HepG2 (cell line): ENCODE results near the gene DND1. TPM values are rescaled to one million over a fixed set of nuclear protein-coding genes. Genes with fewer than 3 reads are reported as not detected.
A peak's percentile ranks its signal among the peaks of the same experiment; 100 is the strongest.

ENCODE experiments used
- ARHGAP35 ChIP-seq: sonication (generic); formaldehyde crosslinking; IDR thresholded peaks from 2 replicates; pipeline ENCODE4 v1.9.0; 2022; ENCODE audit warnings: mild to moderate bottlenecking, inconsistent platforms, moderate library complexity, missing genetic modification reagents, borderline replicate concordance
- CENPX ChIP-seq: sonication (generic); formaldehyde crosslinking; IDR thresholded peaks from 2 replicates; pipeline ENCODE4 v1.9.0; 2021; ENCODE audit warnings: mild to moderate bottlenecking, missing genetic modification reagents, moderate library complexity
- CHD2 ChIP-seq: IDR thresholded peaks from 2 replicates; pipeline ENCODE4 v1.6.1; 2011; ENCODE audit warnings: low read depth, low read length, improper control_type of control experiment
- DNMT3B ChIP-seq: conservative IDR thresholded peaks from 2 replicates; pipeline ENCODE4 v1.6.1; 2016; ENCODE audit warnings: missing biosample characterization, control low read depth
- FOSL1 ChIP-seq: sonication (generic); formaldehyde crosslinking; IDR thresholded peaks from 2 replicates; pipeline ENCODE4 v1.9.0; 2021; ENCODE audit warnings: missing genetic modification reagents, borderline replicate concordance
- HNRNPK ChIP-seq: fragments of 200-400 bp; formaldehyde crosslinking; IDR thresholded peaks from 2 replicates; pipeline ENCODE4 v1.6.1; 2018; ENCODE audit warnings: low read length, low read depth, moderate library complexity, mild to moderate bottlenecking; ENCODE audit not compliant: poor library complexity, severe bottlenecking
- MIXL1 ChIP-seq: IDR thresholded peaks from 2 replicates; pipeline ENCODE4 v1.6.1; 2016
- MLX ChIP-seq: IDR thresholded peaks from 2 replicates; pipeline ENCODE4 v1.6.1; 2016
- PAF1 ChIP-seq: IDR thresholded peaks from 2 replicates; pipeline ENCODE4 v1.6.1; 2016; ENCODE audit warnings: missing genetic modification reagents, missing compliant biosample characterization
- POLR2AphosphoS2 ChIP-seq: IDR thresholded peaks from 2 replicates; pipeline ENCODE4 v1.6.1; 2011; ENCODE audit warnings: low read depth, low read length, improper control_type of control experiment
- RARG ChIP-seq: sonication (generic); formaldehyde crosslinking; IDR thresholded peaks from 2 replicates; pipeline ENCODE4 v1.4.0; 2020; ENCODE audit warnings: low read depth, mild to moderate bottlenecking, missing genetic modification reagents
- RBFOX2 ChIP-seq: fragments of 200-400 bp; formaldehyde crosslinking; IDR thresholded peaks from 2 replicates; pipeline ENCODE4 v1.6.1; 2017; ENCODE audit warnings: low read depth, mild to moderate bottlenecking, low read length
- SIX1 ChIP-seq: sonication (generic); formaldehyde crosslinking; IDR thresholded peaks from 2 replicates; pipeline ENCODE4 v1.4.0; 2020; ENCODE audit warnings: missing genetic modification reagents, borderline replicate concordance
- TBP ChIP-seq: sonication (generic); formaldehyde crosslinking; IDR thresholded peaks from 2 replicates; pipeline ENCODE4 v1.5.0; 2020; ENCODE audit warnings: missing genetic modification reagents
- TRIM24 ChIP-seq: sonication (generic); formaldehyde crosslinking; IDR thresholded peaks from 2 replicates; pipeline ENCODE4 v1.8.0; 2022; ENCODE audit warnings: mild to moderate bottlenecking, missing genetic modification reagents
- XBP1 ChIP-seq: sonication (generic); formaldehyde crosslinking; IDR thresholded peaks from 2 replicates; pipeline ENCODE4 v1.5.0; 2020; ENCODE audit warnings: missing genetic modification reagents
- ZBTB20 ChIP-seq: sonication (generic); formaldehyde crosslinking; IDR thresholded peaks from 2 replicates; pipeline ENCODE4 v1.8.1; 2023; ENCODE audit warnings: missing genetic modification reagents, low read depth, mild to moderate bottlenecking, borderline replicate concordance
- ZNF124 ChIP-seq: sonication (generic); formaldehyde crosslinking; IDR thresholded peaks from 2 replicates; pipeline ENCODE4 v1.4.0; 2020; ENCODE audit warnings: missing genetic modification reagents
- ZNF34 ChIP-seq: sonication (generic); formaldehyde crosslinking; IDR thresholded peaks from 2 replicates; pipeline ENCODE4 v1.4.0; 2020; ENCODE audit warnings: mild to moderate bottlenecking, missing genetic modification reagents, borderline replicate concordance
- ZNF354B ChIP-seq: sonication (generic); formaldehyde crosslinking; IDR thresholded peaks from 2 replicates; pipeline ENCODE4 v1.8.0; 2022; ENCODE audit warnings: mild to moderate bottlenecking, missing genetic modification reagents
- ZNF639 ChIP-seq: conservative IDR thresholded peaks from 2 replicates; pipeline ENCODE4 v1.6.1; 2018; ENCODE audit warnings: missing genetic modification reagents
- ZNF652 ChIP-seq: IDR thresholded peaks from 2 replicates; pipeline ENCODE4 v1.6.1; 2016; ENCODE audit warnings: low read depth, borderline replicate concordance
- ZNF672 ChIP-seq: sonication (generic); formaldehyde crosslinking; IDR thresholded peaks from 2 replicates; pipeline ENCODE4 v1.8.1; 2022; ENCODE audit warnings: missing genetic modification reagents
- ZNF746 ChIP-seq: sonication (generic); formaldehyde crosslinking; IDR thresholded peaks from 2 replicates; pipeline ENCODE4 v1.8.0; 2022; ENCODE audit warnings: mild to moderate bottlenecking, missing genetic modification reagents
- ZNF839 ChIP-seq: sonication (generic); formaldehyde crosslinking; IDR thresholded peaks from 2 replicates; pipeline ENCODE4 v1.4.0; 2020; ENCODE audit warnings: missing genetic modification reagents, mild to moderate bottlenecking, borderline replicate concordance
- ZNF891 ChIP-seq: sonication (generic); formaldehyde crosslinking; IDR thresholded peaks from 2 replicates; pipeline ENCODE4 v1.5.0; 2020; ENCODE audit warnings: mild to moderate bottlenecking, missing genetic modification reagents
- polyA plus RNA-seq, 8 experiments: library from polyadenylated mRNA; depleted of rRNA in 3 of 8; stranded (reverse) in 7 of 8; unstranded in 1 of 8; fragments of >200 nt; fragmentation: Illumina TruSeq in 4 of 8; extraction: Trizol in 4 of 8; gene quantifications; 2 replicates each; pipeline versions ENCODE4 v1.2.1 to v1.2.3, GENCODE V29; 2011 to 2016; ENCODE audit warnings: low read depth in 4 of 8, missing spikeins in 1 of 8, mixed read lengths in 1 of 8; ENCODE audit not compliant: insufficient read depth in 1 of 8
- total RNA-seq, 5 experiments: library from RNA; depleted of rRNA; stranded (reverse); fragments of >200 nt; fragmentation: Illumina TruSeq; extraction: Trizol; gene quantifications; 2 replicates each; pipeline ENCODE4 v1.2.3, GENCODE V29; 2016; ENCODE audit warnings: low read depth in 1 of 5
- TF ChIP-seq, protein P1 (sequence below): sonication (generic); formaldehyde crosslinking; IDR thresholded peaks from 2 replicates; pipeline ENCODE4 v1.5.0; 2020; ENCODE audit warnings: mild to moderate bottlenecking, missing genetic modification reagents
- TF ChIP-seq, protein P2 (sequence below): sonication (generic); formaldehyde crosslinking; IDR thresholded peaks from 2 replicates; pipeline ENCODE4 v1.5.0; 2020; ENCODE audit warnings: missing genetic modification reagents

Gene DND1
- total and polyA plus RNA-seq, 2 of the 13 experiments (the other 11 are each of a cell fraction or from before 2014, with no cell fraction given), result 0.48 to 0.55 TPM

DNA sequence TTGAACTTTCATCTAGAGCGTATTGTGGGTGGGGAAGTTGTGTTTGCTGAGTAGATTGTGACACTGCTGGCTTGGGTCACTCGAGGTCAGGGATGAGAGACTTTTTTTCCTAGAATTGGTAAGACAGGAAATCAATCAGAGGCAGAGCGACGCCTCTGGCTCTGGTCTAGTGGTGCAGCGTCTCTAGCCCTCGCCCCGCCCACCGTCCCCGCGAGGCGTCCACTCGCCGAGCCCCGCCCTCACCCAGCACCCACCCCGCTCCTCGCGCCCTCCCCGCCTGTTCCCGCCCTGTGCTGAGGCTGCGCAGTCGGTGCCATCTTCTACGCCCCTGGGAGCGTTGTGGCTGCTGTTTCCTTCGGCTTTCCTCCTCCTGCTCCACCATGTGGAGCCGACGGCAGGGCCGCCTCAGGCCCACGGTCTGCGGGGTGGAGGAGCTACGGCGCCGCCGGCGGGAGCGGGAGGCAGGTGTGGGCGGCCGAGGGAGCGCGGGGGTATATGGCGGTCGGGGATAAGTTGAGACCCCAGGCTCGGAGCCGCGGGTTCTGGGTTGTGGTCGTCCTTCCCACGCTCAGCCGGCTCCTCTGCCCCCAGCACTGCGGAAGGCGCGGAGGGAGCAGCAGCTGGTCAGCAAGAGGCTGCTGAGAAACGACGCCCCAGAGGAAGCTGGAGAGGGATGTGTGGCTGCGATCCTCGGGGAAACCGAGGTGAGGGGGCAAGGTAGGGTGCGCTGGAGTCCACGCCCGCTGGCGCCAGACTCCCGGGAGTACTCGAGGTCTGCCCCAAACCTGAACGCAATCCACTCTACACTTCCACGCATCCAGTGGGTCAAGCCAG lies 34.0 kb downstream of the DND1 start, which contains the start of gene TMCO6 (continued):
- TF ChIP-seq MIXL1 (CRISPR knock-in tag), result peak; percentile 21; the same call in 1 of the 2 replicates
- TF ChIP-seq CENPX, result no peak
- no peak; the same call in 1 of the 2 replicates for TF ChIP-seq ZNF652
- no peak; the same call in 1 of the 2 replicates for TF ChIP-seq ARHGAP35 (CRISPR knock-in tag)
- TF ChIP-seq ZNF746 (CRISPR knock-in tag), result 0 out of 2 replicates have a peak, but pooled peaks have one; percentile 13
- TF ChIP-seq ZNF891, result peak; percentile 97
- TF ChIP-seq PAF1 (CRISPR knock-in tag), result no peak
- peak; percentile 96 for TF ChIP-seq RBFOX2
- no peak for TF ChIP-seq FOSL1 (CRISPR knock-in tag)
- TF ChIP-seq ZNF354B (CRISPR knock-in tag), result no peak
- TF ChIP-seq TBP (CRISPR knock-in tag), result no peak
- peak; percentile 70 for TF ChIP-seq SIX1
- TF ChIP-seq, protein P1, sequence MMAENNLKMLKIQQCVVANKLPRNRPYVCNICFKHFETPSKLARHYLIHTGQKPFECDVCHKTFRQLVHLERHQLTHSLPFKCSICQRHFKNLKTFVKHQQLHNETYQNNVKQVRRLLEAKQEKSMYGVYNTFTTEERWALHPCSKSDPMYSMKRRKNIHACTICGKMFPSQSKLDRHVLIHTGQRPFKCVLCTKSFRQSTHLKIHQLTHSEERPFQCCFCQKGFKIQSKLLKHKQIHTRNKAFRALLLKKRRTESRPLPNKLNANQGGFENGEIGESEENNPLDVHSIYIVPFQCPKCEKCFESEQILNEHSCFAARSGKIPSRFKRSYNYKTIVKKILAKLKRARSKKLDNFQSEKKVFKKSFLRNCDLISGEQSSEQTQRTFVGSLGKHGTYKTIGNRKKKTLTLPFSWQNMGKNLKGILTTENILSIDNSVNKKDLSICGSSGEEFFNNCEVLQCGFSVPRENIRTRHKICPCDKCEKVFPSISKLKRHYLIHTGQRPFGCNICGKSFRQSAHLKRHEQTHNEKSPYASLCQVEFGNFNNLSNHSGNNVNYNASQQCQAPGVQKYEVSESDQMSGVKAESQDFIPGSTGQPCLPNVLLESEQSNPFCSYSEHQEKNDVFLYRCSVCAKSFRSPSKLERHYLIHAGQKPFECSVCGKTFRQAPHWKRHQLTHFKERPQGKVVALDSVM (CRISPR knock-in tag), result no peak
- TF ChIP-seq POLR2AphosphoS2, result no peak
- TF ChIP-seq ZNF839 (CRISPR knock-in tag), result no peak
- TF ChIP-seq ZNF672 (CRISPR knock-in tag), result no peak
- TF ChIP-seq ZNF124 (CRISPR knock-in tag), result 0 out of 2 replicates have a peak, but pooled peaks have one; percentile 57
- TF ChIP-seq HNRNPK, result peak; percentile 48
- TF ChIP-seq DNMT3B, result no peak
- TF ChIP-seq ZNF34 (CRISPR knock-in tag), result no peak
- peak; percentile 42; the same call in 1 of the 2 replicates for TF ChIP-seq MLX (CRISPR knock-in tag)
- TF ChIP-seq ZNF639 (CRISPR knock-in tag), result peak; percentile 46
- no peak for TF ChIP-seq XBP1 (CRISPR knock-in tag)
- peak; percentile 32; the same call in 1 of the 2 replicates for TF ChIP-seq ZBTB20
- TF ChIP-seq TRIM24, result no peak
- no peak for TF ChIP-seq RARG (CRISPR knock-in tag)
- no peak for TF ChIP-seq CHD2
- TF ChIP-seq, protein P2, sequence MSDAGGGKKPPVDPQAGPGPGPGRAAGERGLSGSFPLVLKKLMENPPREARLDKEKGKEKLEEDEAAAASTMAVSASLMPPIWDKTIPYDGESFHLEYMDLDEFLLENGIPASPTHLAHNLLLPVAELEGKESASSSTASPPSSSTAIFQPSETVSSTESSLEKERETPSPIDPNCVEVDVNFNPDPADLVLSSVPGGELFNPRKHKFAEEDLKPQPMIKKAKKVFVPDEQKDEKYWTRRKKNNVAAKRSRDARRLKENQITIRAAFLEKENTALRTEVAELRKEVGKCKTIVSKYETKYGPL (CRISPR knock-in tag), result no peak
